Stimulated activated CD4-positive, alpha-beta T cell treated with anti-CD3 and anti-CD28 coated beads, Interleukin-12 subunit alpha, Interleukin-12 subunit beta, amount 100 ng/mL, for 48 hours (primary cell): Measurements from ENCODE around the gene CTNNAL1.
"Not testable (repeated sequence)": the region's sequence is repeated elsewhere in the genome, so short reads cannot be mapped to it uniquely, and the experiment has no call there.

Experiments used
- DNase-seq, 3 donors: peaks; one replicate each; pipeline ENCODE4 v3.0.0-alpha.2; 2020; ENCODE audit warnings: low read depth in 2 of 3, low spot score in 1 of 3

CTNNAL1 gene

DNA sequence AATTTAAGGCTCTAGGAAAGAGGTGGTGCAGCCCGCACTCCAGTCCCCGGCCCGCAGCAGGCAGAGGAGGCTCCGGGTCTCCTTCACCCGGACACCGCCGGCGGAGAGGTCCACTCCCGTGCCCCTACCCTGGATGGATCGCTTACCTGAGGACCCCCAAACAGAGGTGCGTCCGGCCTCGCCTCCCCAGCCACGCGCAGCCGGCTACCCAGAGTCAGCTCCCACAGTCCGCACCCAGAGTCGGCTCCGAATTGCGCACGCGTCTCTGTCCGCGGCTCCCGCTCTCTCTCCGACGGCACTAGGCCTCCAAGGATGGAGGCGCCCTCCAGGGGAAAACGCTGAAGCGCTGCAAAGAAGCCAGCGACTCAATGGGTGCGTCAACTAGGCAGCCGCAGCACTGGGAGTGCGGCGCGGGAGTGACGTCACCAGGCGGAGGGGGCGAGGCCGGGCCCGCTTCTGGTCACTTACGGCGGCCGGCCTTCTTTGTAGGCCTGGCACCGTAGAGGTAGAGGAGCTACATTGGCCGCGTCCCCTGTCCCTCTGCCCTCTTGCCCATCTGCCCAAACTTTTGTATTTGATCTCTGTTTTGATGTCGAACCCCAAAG lies 79.5 kb downstream of the CTNNAL1 start, which contains the start of gene ELP1:
Gene ELP1 (minus strand): TSS at position 407 of the 605 bp plus-strand sequence. CDS start 2,978 bp downstream, outside the sequence.
- peak; percentile 86 to 92 (median 88) for DNase-seq

- DNase-seq = peak in 1 of 3 donors; percentile 5
Measured at GRCh38 chr9:108933231-108933717, 80.0 kb downstream of the CTNNAL1 start.

GRCh38 chr9:108928386-108928785 lies 84.9 kb downstream of the CTNNAL1 start:
- no peak for DNase-seq

GRCh38 chr9:108924466-108924865 lies 88.8 kb downstream of the CTNNAL1 start:
- no peak for DNase-seq

DNA sequence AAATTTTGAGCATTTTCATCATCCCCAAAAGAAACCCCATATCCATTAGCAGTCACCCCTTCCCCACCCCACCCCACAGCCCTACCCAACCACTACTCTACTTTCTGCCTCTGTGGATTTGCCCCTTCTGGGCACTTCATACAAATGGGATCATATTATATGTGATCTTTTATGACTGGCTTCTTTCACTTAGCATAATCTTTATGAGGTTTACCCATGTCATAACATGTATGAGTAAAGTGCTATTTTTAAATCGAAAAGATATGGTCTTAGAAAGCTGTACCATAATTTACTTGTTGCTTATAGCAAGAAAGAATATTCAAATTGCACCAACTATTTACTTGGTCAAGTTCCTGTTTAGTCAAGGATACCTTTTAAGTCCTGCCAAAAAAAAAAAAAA lies 92.1 kb downstream of the CTNNAL1 start:
- no peak for DNase-seq

- DNase-seq = not testable (repeated sequence)
Measured at GRCh38 chr9:108920401-108920800, 92.9 kb downstream of the CTNNAL1 start.

DNA sequence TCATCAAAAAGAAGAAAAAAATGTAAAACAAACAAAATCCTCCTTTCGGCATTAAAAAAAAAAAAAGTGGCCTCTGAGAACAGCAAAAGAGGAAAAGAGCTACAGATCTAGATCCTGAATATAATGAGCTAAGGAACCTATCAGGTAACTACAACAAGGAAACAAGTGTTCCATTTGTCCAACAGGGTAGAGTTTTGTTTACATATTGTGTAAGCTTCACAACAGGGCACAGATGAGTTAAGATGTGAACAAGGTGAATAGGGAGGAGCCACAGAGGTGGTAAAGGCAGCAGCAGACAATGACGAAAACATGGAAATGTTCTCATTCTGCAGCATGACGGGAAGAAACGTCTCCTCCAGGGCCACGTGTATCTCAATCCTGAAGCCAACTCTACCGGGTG lies 93.8 kb downstream of the CTNNAL1 start:
- DNase-seq = no peak

DNA sequence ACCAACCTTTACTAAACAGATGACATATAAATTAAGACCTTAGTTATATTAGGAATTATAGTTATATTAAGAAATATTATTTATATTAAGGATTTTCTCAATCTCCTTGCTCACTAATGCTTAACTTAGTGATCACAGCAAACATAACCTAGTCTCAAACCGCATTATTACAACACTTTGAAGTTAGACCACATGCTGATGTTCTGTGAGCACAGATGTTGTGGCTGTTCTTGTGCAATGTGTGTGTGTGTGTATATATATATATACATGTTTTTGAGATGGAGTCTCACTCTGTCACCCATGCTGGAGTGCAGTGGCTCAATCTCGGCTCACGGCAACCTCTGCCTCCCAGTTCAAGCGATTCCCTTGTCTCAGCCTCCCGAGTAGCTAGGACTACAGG lies 99.9 kb downstream of the CTNNAL1 start:
- no peak for DNase-seq

DNA sequence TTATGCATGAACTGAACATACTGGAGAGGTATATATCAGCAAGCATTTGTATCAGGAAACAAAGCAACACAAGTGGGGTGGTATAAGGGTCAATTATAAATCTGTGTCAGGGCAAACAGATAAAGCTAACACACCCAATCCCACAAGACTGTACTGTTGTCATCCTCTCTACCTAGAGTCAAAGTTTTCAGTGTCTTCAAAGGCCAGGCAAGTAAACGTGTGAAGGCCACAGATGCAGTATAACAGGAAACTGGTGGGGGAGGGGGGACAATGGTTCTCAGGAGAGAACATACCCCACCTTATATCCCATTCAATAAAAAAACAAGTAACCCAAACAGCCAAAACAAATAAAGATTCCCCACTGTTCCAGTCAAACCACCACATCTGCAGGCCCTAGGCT lies 101.5 kb downstream of the CTNNAL1 start:
- no peak for DNase-seq

DNA sequence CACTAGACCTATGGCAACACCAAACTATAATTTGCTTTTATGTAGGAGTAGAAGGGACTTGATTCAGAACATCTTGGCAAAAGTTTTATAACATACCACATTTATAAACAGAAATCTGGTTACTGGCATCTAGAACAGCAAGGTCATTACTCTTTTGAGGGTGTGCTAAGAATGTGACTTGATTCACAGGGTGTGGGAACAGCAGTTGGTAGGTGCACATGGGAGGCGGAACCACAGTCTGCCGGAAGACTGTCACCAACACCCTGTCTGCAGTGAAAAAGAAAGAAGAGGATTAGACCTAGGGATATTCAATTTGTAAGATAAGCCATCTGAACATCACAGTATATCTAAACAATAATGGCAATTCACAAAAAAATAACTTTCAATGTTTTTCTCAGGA lies 102.4 kb downstream of the CTNNAL1 start:
- no peak for DNase-seq

GRCh38 chr9:108910402-108910801 lies 102.9 kb downstream of the CTNNAL1 start:
- DNase-seq = no peak

DNA sequence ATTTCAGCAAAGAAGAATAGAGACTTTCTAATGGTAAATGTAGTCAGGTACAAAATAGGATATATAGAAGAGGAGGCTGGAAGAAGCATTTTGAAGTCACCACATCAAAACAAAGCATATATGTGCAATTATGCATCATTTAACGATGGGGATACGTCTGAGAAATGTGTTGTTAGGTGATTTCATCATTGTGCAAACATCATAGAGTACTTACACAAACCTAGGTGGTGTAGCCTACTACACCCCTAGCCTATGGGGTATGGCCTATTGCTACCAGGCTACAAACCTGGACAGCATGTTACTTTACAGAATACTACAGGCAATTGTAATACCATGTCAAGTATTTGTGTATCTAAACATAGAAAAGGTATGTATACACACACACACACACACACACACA lies 107.8 kb downstream of the CTNNAL1 start:
- no peak for DNase-seq

GRCh38 chr9:108904161-108904560 lies 109.1 kb downstream of the CTNNAL1 start:
- DNase-seq = no peak

DNA sequence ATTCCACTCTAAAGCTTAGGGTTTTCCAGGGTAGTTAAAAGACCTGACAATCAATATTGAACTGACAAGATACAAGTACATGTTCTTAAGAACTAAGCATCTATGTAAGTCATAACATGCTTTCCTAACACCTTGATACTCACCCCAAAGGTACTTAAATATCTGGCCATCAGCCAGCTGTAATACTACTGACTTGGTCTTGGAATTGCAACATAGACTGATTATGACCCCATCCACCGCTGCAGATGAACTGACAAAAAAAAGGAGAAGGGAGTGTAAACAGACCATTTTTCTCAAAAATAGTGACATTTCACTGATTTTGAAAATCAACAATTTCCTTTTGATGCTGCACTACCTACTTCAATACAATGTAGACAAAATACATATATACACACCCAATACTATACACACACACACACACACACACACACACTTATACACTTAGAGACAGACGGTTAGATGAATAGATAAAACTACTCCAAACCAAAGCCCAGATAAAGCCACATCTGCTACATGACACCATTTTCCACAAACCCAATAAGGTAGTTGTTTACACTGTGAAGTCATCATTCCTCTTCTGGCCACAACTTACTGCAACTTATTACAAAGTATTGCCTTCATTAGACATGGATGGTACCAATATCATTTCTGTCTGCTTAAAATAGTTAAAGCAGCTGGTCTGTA lies 109.7 kb downstream of the CTNNAL1 start:
- no peak for DNase-seq

GRCh38 chr9:108900176-108900575 lies 113.1 kb downstream of the CTNNAL1 start:
- no peak for DNase-seq

DNA sequence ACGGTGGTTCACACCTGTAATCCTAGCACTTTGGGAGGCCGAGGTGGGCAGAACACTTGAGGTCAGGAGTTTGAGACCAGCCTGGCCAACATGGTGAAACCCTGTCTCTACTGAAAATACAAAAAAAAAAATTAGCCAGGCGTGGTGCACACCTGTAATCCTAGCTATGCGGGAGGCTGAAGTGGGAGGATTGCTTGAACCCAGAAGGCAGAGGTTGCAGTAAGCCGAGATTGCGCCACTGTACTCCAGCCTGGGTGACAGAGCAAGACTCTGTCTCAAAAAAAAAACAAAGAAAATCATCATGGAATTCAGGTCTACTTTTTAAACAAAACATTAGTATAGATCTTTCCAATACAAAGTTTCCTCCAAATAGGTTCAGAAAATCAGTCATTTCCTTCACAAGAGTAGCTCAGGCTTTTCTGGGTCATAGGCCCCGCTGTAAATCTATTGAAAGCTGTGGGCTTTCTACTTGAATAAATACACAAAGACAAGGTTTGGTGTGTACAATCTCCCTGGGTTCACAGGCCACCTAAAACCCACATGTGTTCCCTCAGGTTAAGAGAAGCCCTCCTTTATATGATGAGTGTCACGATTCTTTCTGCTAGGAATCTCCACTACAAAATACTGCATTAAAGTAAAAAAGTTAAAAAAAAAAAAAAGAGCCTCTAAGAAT lies 114.1 kb downstream of the CTNNAL1 start:
- DNase-seq = not testable (repeated sequence)

- DNase-seq = no peak
Measured at GRCh38 chr9:108897324-108898096, 115.8 kb downstream of the CTNNAL1 start.

DNA sequence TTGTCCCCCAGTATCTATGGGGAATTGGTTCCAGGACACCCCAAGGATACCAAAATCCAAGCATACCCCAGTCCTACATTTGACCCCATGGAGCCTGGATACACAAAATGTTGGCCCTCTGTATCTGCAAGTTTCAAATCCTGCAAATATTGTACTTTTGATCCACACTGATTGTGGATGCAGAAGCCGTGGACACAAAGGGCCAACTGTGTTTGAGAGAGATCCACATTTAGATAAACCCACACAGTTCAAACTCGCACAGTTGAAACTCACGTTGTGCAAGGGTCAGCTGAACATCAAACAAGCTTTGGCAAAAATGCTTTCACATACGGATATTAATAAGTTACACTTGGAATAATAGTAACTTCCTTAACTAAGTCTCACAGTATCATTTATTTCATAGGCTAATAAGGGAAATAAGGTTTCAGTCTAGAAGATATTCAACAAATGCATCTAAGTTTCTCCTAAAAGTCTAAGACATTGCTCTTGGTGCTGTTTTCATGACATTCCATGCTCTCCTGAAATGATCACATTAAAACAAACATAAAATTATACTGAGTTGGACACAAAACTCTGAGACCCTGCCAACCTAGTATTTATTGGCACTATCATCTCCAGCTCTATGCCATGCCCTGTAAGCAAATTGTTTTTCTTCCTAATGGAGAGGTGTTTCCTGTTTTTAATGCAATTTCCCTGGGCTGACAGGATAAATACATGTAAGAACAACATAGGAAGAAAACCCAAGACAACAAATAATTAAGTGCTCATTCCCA lies 118.9 kb downstream of the CTNNAL1 start:
- no peak for DNase-seq
